Activated CD8-positive, alpha-beta memory T cell treated with anti-CD3 and anti-CD28 coated beads for 4 hours (primary cell): ENCODE results near the gene CIITA.
"Not testable (repeated sequence)": the region's sequence is repeated elsewhere in the genome, so short reads cannot be mapped to it uniquely, and the experiment has no call there.

ENCODE experiments used
- DNase-seq, 2 donors: peaks; one replicate each; pipeline ENCODE4 v3.0.0-alpha.2; 2020; ENCODE audit warnings: low read depth in 2 of 2

Gene CIITA

DNA sequence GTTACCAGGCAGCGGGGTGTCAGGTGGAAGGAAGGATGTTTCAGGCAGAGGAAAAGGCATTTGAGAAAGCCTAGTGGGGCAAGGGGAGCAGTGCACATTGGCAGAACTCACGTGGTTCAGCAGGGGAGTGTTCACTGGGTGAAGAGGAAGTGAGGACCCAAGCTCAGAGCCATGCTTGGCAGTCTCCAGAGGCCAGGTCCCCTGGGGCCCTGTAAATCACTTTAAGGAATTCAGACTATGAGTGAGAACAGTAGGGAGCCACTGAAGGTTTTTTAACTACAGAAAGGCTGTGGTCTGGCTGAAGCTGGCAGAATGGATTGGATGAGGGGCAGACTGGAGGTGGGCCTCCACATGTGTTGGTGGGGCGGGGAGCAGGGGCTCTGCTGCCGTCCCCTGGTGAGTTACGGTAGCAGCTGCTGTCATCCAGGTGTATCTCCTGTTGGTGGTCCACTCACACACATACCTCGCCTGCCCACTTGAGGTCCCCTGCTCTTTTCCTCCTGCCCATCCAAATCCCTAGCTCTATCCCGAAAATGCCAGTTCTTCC lies 72.5 kb downstream of the CIITA start:
- DNase-seq = no peak

DNA sequence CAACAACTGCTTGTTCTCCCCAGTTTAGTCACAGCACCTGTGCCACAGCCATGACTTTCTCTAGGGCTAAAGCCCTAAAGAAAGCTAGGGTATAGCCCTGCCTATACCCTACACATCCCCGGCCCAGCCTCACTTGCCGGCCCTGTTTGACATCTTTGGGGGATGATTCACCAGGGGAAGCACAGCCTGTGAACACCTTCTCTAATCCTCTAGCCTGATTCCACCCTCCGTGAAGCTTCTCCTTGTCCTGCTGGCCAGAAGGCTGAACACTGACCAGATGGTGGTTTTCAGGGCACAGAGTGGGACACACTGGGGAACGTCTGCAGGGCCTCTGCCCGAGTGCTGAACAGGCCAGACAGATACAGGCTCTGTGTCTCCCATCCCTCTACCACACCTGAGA lies 73.4 kb downstream of the CIITA start:
- DNase-seq = no peak

DNA sequence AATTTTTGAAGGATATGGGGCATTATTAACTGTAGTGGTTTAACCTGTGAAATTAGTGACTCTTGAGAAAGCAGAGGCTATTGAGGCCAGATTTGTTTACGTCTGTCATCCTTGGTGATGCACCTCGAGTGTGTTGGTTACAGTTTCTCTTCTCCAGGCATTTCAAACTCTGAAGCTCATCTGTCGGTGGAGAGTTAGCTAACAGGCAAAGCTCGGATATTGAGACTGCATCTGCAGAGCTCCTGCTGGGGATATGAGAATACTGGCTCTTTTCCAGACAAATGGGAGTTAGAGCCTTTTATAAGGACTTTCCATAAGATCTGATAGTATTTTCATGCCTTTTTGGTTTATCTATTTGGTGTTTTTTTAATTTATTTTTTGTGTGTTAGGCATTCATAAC lies 74.0 kb downstream of the CIITA start:
- no peak for DNase-seq

DNA sequence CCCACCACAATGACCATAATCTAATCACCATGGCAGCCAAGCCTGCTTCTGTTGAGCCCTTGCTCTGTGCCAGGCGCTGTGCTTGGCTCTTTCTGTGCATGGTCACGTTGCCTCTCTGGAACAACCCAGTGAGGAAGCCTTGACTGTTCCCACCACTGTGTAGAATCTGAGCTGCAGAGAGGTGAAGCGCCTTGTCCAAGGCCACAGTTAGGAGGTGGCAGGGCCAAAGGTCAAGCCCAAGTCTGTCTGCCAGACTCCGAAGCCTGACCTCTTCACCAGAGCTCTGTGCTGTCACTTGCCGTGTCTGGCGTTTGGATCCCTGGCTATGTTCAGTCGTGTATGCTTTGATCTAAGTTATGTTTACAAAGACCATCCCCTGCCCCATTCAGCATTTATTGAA lies 77.9 kb downstream of the CIITA start:
- no peak for DNase-seq

DNA sequence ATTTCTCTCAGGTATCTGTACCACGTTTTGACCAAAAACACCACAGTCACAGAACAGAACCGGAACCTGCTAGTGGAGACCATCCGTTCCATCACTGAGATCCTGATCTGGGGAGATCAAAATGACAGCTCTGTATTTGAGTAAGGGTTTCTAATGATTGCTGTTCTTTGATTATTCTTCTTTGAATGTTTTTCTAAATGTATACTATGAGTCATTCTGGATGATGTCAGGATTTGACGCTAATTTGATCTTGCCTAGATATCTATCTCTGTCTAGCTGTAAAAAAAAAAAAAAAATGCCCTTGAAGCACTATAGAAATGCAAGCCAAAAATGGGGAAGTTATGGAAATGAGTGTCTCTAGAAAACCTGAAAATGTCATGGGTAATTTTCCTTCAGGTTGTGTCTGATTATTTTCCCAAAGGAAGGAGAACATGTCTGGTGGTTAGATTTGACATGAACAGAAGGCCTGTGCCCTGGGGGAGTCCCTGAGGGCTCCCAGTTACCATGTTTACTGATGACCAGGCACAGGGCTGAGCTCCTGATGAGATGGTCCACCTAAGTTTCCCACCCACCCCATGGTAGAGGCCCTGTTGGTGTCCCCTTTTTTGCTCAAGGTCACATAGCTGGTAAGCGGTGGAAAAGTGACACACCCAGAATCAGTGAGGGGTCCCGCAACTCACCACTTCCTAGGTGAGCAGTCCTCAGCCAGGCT lies 80.9 kb downstream of the CIITA start:
- DNase-seq = no peak

DNA sequence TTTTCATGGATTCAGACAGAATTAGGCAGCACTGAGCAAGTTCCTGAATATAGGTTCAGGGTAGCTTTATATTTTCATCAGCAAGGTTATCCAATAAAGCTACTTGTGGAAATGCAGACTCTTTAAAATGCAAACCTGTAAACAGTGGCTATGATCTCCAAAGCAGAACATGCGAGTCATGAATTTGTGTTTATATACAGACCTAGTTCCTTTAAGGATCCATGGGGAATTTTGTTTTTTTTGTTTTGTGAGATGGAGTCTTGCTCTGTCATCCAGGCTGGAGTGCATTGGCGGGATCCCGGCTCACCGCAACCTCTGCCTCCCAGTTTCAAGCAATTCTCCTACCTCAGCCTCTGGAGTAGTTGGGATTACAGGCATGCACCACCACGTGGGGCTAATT lies 82.2 kb downstream of the CIITA start:
- DNase-seq = no peak

DNA sequence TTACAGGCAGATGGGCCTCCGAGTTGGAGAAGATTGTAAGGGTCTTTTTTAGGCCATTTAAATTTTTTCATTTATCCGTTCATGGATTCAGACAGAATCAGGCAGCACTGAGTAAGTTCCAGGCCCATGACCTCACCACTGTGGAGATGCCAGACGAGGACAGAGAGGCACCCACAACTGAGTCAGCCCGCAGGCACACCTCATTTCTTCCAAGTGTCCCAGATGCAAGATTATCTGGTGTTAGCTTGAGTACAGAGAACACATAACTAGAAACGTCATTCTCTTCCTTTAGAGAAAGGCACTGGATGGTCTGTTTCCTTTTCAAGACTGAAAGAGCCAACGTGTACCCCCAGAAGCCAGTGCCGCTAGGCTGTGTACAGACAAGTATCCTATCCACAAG lies 84.2 kb downstream of the CIITA start:
- DNase-seq = no peak

DNA sequence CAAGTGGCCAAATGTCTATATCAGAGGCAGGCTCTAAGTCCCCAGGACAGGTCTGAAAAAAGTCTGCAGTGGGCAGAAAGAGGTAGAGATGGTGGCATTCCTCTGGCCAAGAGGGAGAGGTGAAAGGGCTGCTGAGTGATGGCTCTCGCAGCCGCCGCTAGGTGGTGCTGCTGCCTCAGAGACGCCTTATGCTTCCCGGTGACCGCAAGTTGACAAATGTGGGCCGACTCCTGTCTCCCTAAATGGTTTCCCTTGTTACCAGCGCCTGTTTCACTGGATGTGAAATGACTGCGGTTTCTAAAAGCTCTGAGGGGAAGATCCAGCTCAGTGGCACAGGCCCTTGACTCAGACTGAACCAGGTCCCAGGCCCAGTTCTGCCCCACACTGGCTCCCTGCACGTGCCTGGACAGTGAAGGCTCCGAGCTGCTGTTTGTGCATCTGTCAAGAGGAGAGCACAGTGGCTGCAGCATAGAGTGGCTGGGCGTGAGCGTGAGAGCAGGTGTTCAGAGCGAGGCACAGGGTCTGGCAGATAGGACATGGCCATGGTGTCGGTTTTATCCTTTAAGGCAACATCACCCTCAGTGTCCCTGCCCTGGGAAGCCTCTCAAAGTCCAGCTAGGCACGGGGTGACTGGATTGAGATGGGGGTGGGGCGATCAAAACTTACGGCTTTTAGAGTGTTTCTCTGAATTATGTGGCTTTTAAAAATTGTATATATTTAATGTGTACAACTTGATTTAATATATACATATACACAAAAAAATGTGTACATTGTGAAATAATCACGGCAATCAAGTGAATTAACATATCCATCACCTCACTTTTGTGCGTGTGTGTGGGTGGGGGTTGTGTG lies 87.3 kb downstream of the CIITA start:
- peak; percentile 57 to 60 for DNase-seq

DNA sequence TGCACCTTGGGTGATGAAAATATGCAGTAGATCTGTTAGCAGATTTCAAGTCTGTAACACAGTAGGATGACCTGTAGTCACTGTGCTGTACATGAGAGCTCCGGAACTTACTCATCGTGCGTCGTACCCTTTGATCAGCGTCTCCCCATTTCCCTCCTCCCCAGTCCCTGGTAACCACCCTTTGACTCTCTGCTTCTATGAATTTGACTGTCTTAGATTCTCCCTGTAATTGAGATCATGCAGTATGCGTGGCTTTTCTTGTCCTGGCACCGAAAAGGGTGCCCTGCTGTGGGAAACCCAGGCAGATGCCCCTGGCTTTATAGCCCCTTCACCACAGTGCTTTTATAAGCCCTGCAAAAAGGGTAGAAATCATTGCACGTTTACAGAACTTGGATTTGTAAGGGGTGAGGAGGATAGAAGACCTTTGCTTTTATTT lies 87.9 kb downstream of the CIITA start:
- peak in 1 of 2 donors; percentile 45 for DNase-seq

DNA sequence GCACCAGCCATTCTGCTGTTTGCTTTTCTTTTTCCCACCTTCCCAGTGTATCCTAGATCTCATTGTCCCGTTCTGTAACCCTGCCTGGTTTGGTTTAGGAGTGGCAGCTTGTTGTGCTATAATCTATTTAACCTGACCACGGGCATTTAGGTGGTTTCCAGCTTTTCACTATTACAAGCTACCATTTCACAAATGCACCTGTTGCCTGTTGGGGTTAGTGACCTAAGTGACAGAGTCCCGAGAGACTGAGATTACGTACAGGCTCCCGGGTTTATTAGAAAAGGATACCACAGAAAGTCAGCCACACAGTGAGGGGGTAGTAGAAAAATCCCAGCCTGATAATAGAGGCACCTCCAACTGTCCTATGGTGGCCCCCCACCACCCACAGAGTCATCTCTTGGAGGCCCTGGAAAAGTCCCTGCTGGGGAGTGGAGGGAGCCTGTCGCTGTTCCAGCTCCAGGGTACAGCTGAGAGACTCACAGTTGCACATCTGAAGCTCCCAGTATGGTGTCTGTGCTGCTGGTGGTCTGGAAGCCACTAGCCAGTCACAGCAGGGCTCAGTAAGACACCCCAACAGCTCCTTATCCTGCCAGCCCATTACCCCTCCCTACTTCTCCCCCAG lies 88.5 kb downstream of the CIITA start:
- no peak for DNase-seq

DNA sequence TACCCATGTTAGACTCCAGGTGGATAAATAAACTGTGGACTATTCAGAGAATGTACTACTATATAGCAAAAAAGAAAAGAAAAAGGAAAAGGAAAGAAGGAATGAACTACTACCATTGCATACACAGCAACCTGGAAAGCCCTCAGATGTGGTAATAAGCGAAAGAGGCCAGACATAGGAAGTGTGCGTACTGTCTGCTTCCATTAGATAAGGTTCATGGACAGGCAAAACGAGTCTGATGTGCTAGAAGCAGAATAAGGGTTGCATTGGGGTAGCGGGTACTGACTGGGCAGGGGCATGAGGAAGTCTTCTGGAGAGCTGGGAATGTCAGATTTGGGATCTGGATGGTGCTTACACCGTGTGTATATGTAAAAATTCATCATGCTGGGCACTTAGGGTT lies 89.1 kb downstream of the CIITA start:
- DNase-seq = no peak

DNA sequence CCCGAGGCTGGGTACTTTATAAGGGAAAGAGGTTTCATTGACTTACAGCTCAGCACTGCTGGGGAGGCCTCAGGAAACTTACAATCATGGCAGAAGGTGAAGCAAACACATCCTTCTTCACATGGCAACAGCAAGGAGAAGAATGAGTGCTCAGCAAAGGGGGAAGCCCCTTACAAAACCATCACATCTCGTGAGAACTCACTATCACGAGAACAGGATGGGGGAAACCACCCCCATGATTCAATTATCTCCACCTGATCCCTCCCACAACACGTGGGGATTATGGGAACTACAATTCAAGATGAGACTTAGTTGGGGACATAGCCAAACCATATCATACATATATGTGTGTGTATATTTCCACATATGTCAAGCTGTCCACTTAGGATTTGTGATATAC lies 89.6 kb downstream of the CIITA start:
- not testable (repeated sequence) for DNase-seq

DNA sequence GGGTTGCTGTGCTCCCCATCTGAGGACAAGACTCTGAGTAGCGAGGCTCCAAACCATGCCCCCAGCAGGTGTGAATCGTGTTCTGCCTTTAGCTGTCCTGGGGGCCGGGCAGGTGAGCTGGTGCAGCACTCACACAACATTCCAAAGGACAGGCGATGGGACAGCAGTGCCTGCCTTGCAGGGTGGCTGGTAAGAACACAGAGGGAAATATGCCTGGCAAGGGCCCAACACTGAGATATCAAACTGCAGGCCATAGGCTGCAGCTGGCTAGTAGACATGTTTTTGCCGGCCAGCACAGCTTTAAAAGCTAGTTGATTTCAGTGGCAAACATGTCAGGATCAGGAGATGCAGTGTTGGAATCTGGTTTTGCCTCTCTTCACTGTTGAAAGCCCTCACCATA lies 91.0 kb downstream of the CIITA start:
- DNase-seq = no peak

DNA sequence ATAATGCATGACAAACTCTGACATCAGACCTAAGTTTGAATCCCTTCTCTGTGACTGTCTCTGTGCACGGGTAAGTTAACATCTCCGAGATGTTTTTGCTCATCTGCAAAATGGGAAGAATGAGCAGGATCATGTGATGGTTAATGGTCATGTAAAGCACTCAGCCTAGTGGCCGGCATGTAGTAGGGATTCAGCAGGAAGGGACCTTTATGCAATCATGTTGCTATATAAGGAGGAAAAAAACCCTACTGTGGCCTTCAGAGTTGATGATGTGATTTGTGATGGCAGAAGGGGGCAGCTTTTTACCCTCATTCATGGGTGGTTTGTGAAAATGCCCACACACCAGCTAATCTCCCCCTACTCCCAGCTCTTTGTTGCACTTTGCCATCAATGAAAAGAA lies 91.5 kb downstream of the CIITA start:
- no peak for DNase-seq

DNA sequence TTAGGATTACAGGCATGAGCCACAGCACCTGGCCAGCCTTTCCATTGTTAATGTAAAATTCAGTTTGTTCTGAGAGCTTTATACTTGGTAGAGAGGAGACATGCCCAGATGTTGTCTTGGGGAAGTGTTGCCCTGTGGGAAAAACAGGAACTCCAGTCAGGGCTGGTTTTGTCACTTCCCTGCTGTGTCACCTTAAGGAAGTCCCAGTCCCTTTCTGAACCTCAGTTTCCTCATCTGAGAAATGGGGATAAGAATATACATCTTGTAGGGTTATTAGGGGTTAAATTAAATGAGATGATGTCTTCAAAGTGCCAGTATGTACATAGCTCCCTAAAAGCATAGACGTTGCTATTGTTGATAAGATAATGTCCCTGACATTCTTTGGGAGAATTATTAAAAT lies 92.6 kb downstream of the CIITA start:
- DNase-seq = no peak

DNA sequence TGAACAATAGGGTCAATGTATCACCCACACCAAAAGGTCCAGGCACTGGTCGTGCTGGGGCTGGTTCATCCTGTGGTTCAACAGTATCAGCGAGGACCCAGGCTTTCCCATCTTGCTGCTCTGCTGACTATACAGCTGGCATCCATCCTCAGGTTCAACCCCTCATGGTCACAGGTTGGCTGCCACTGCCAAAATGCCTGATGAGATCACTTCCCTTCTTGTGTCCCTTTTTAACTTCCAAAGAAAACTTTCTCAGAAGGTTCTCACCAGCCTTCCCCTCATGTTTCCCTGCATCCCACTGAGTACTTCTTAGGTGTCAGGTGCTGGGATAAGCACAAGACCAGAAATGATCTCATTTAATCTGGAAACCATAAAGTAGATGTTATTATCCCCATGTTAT lies 93.1 kb downstream of the CIITA start:
- no peak for DNase-seq

DNA sequence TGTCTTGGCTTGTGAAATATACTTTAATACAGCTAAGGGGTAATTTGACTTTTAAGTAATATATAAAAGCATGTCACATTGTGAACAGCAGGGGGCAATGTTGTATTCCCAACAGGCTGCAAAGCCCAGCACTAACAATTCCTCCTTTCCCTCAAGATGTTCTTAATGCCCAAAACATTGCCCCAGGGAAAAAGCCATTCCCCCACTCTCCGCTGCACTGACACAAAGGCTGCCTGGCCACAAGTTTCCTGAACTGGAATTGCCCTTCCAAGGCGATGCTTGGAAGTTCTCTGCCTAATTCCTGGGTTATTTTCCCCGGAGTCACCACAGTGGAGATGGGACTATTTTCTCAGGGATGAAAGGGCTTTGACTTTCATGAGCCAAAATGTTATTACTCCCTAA lies 94.6 kb downstream of the CIITA start:
- no peak for DNase-seq

DNA sequence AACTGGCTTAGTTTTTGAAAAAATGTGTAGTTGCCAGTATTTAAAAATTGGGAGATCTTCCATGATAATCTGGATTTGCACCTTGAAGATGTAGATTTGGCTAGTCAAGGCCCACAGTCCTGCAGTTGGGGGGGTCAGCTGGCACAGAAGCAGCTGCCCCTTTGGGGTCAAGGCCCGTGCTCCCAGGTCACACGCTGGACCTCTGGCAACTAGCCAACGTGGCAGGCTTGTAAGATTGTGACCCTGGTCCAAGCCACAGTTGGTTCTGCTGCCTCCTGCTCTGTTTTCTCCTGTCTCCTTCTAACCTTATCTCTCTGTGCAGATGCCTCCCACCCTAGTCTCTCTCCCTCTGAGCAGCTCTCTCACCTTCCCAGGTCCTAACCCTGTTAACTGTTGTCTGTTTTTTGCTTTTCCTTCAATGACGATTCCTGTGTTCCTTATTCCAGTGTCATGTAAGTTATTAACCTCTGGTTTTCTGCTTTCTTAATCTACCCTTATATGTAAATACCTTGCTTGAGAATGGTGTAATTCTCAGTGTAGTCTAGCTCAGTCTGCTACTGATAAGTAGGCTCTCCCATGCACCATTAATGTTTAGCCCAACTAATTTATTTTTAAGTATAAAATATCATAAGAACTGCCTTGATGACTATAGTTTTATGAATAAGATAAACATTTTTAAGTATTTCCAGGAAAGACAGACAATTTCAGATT lies 95.3 kb downstream of the CIITA start:
- DNase-seq = no peak

DNA sequence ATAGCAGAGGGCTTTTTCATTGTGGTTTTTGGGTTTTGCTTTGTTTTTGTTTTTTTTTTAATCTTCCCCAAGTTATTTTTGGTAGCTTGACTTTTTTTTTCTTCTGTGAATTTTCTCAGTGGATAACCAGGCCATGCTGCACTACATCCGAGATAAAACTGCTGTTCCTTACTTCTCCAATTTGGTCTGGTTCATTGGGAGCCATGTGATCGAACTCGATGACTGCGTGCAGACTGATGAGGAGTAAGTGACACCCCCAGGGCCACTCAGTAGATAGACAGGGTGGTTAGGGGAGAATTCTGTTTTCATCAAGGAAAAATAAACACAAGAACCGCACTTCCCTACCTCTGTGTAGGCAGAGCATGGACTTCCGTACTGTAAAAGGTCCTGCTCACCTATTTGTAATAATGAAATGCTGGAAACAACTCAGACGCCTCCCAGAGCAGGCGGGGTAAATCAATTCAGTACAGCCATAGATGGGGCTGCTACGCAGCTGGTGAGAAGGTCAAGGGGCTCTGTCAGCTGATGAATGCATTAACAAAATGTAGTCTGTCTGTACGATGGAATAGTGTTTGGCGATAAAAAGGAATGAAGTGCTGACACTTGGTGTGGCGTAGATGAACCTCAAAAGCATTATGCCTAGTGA lies 95.9 kb downstream of the CIITA start:
- no peak for DNase-seq

DNA sequence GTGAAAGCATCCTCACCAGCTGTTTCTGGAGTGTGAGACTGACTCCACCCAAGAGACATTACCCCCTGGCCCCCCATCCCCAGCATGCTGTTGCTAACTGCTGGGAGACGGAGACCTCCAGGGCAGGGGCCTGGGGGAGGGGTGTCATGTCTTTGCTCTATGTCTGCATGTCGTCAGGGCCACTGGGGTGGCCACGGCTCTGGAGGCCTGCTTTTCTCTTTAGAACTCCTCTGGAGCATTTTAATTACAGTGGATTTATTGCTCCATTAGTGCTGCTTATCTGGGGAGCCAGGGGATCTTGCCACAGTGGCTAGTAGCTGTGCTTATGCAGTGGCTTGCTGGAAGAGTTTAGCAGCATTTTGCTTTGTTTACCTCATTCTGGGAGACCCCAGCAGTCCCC lies 99.6 kb downstream of the CIITA start:
- no peak for DNase-seq

DNA sequence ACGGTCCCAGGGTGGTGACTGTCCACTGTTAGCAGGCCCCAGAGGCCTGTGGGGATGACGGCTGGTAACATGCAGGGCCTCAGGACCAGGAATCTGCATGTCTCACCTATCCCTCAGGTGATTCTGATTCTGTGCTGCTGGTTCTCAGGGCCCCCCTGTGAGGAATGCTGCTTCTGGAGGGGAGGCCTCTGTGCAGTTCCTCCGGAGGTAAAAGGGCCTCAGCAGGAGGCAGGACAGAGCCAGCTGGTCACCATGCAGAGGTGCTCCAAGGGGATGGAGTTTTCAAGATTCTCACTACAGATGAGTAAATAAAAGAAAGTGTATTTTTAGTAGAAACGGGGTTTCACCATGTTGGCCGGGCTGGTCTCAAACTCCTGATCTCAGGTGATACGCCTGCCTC lies 101.1 kb downstream of the CIITA start:
- DNase-seq = no peak
